Muscle of leg (tissue), 11 donors: ENCODE results near the gene MEX3B. TPM values are rescaled to one million over a fixed set of nuclear protein-coding genes. Genes with fewer than 3 reads are reported as not detected.
"Not testable (repeated sequence)": the region's sequence is repeated elsewhere in the genome, so short reads cannot be mapped to it uniquely, and the experiment has no call there.

ENCODE experiments used
- DNase-seq: peaks from one replicate; pipeline ENCODE4 v3.0.0; 2013
- H3K27ac ChIP-seq: one replicate; pipeline ENCODE4 v1.5.1; 2013; ENCODE audit warnings: mild to moderate bottlenecking, low read length, control low read depth
- H3K27me3 ChIP-seq: one replicate; pipeline ENCODE4 v1.6.1; 2013; ENCODE audit warnings: low read length; ENCODE audit not compliant: control insufficient read depth, insufficient read depth
- H3K36me3 ChIP-seq: one replicate; pipeline ENCODE4 v1.6.1; 2013; ENCODE audit warnings: low read length; ENCODE audit not compliant: control insufficient read depth, insufficient read depth
- H3K4me1 ChIP-seq: one replicate; pipeline ENCODE4 v1.6.1; 2013; ENCODE audit warnings: low read length; ENCODE audit not compliant: control insufficient read depth, insufficient read depth
- H3K4me3 ChIP-seq: one replicate; pipeline ENCODE4 v1.5.1; 2013; ENCODE audit warnings: low read length, control low read depth
- H3K9me3 ChIP-seq: replicated peaks from 2 replicates; pipeline ENCODE4 v1.6.1; 2013; ENCODE audit warnings: low read depth, low read length; ENCODE audit not compliant: control insufficient read depth
- WGBS: methylation state at CpG from one replicate; pipeline ENCODE4 v1.1.5; 2013; ENCODE audit warnings: missing lambda C conversion rate; ENCODE audit not compliant: insufficient coverage; 5-methylcytosine and 5-hydroxymethylcytosine counted together
- polyA plus RNA-seq, 8 donors: library from polyadenylated mRNA; unstranded; fragments of 120-200 nt; gene quantifications; one replicate each; pipeline versions ENCODE4 v1.2.1 to v1.2.3, GENCODE V29; 2013; ENCODE audit warnings: inconsistent platforms in 1 of 8, low replicate concordance in 1 of 8; ENCODE audit not compliant: insufficient read length in 8 of 8, insufficient read depth in 1 of 8
- total RNA-seq: library from RNA; stranded (reverse); fragments of 120-200 nt; gene quantifications from one replicate; pipeline ENCODE4 v1.2.4, GENCODE V29; 2013

MEX3B gene
- total and polyA plus RNA-seq, 9 donors = 7.7 to 29.2 (median 19.0) TPM

GRCh38 chr15:82040862-82041261, 5.0 kb downstream of the MEX3B start:
- H3K4me1 ChIP-seq = peaks cover 20% of the 10 kb centered on the region
- DNase-seq = peak; percentile 24
- 29% methylated on average over 4 of the region's 4 CpGs for WGBS
- no peak overlapping the region for H3K4me3 ChIP-seq
- H3K27me3 ChIP-seq = no peaks in the 10 kb centered on the region
- peaks cover 13% of the 10 kb centered on the region for H3K36me3 ChIP-seq
- no peaks in the 10 kb centered on the region for H3K9me3 ChIP-seq
- peak overlapping the region; percentile 20 for H3K27ac ChIP-seq

GRCh38 chr15:82040390-82040789, 5.4 kb downstream of the MEX3B start:
- no CpG with 5 or more reads among the region's 2 CpGs for WGBS

GRCh38 chr15:82039871-82040270, 5.9 kb downstream of the MEX3B start:
- H3K4me1 ChIP-seq = peaks cover 20% of the 10 kb centered on the region
- no peaks in the 10 kb centered on the region for H3K9me3 ChIP-seq
- 74% methylated on average over 4 of the region's 7 CpGs for WGBS
- no peaks in the 10 kb centered on the region for H3K27me3 ChIP-seq
- no peak for DNase-seq
- peaks cover 13% of the 10 kb centered on the region for H3K36me3 ChIP-seq
- H3K4me3 ChIP-seq = no peak overlapping the region
- no peak overlapping the region for H3K27ac ChIP-seq

More at GRCh38 chr15:82040390-82040789, 5.4 kb downstream of the MEX3B start:
- DNase-seq = peak; percentile 62
- H3K9me3 ChIP-seq = no peaks in the 10 kb centered on the region
- no peak overlapping the region for H3K4me3 ChIP-seq
- peaks cover 20% of the 10 kb centered on the region for H3K4me1 ChIP-seq
- H3K27ac ChIP-seq = no peak overlapping the region
- peaks cover 13% of the 10 kb centered on the region for H3K36me3 ChIP-seq
- H3K27me3 ChIP-seq = no peaks in the 10 kb centered on the region

- no peak for DNase-seq
- no peaks in the 10 kb centered on the region for H3K9me3 ChIP-seq
- H3K4me3 ChIP-seq = no peak overlapping the region
- no CpG with 5 or more reads among the region's 7 CpGs for WGBS
- no peaks in the 10 kb centered on the region for H3K27me3 ChIP-seq
- peaks cover 3% of the 10 kb centered on the region for H3K36me3 ChIP-seq
- peaks cover 7% of the 10 kb centered on the region for H3K4me1 ChIP-seq
- H3K27ac ChIP-seq = no peak overlapping the region
Measured at GRCh38 chr15:82036461-82036860, 9.4 kb downstream of the MEX3B start.

- DNase-seq = no peak
- Histone ChIP-seq H3K36me3 (no peaks in the 10 kb centered on the region), H3K4me1 (no peaks in the 10 kb centered on the region), H3K27me3 (no peaks in the 10 kb centered on the region), H3K9me3 (no peaks in the 10 kb centered on the region), H3K4me3 (no peak overlapping the region), H3K27ac (no peak overlapping the region)
- 80% methylated on average over 1 of the region's 5 CpGs for WGBS
Measured at GRCh38 chr15:82031871-82032270, 13.9 kb downstream of the MEX3B start.

GRCh38 chr15:82030176-82030575, 15.6 kb downstream of the MEX3B start:
- H3K27ac ChIP-seq = no peak overlapping the region
- no peaks in the 10 kb centered on the region for H3K27me3 ChIP-seq
- H3K4me1 ChIP-seq = no peaks in the 10 kb centered on the region
- H3K36me3 ChIP-seq = no peaks in the 10 kb centered on the region
- no peak overlapping the region for H3K4me3 ChIP-seq
- 78% methylated on average over 2 of the region's 2 CpGs for whole genome bisulfite sequencing
- no peak for DNase-seq
- H3K9me3 ChIP-seq = no peaks in the 10 kb centered on the region

- H3K4me3 ChIP-seq, H3K36me3 ChIP-seq, H3K27me3 ChIP-seq, H3K9me3 ChIP-seq, H3K27ac ChIP-seq, DNase-seq, H3K4me1 ChIP-seq: not testable (repeated sequence)
- WGBS = 100% methylated on average over 2 of the region's 5 CpGs
Measured at GRCh38 chr15:82028163-82028562, 17.7 kb downstream of the MEX3B start.

GRCh38 chr15:82021992-82022391, 23.8 kb downstream of the MEX3B start:
- Histone ChIP-seq H3K9me3 (no peaks in the 10 kb centered on the region), H3K27ac (peak overlapping the region; percentile 6), H3K36me3 (no peaks in the 10 kb centered on the region)

GRCh38 chr15:82020625-82021394, 25.0 kb downstream of the MEX3B start:
- Histone ChIP-seq H3K27me3 (no peaks in the 10 kb centered on the region), H3K9me3 (no peaks in the 10 kb centered on the region), H3K4me1 (peaks cover 12% of the 10 kb centered on the region), H3K36me3 (no peaks in the 10 kb centered on the region), H3K4me3 (no peak overlapping the region), H3K27ac (no peak overlapping the region)
- WGBS = no CpG with 5 or more reads among the region's 3 CpGs
- DNase-seq = no peak

More at GRCh38 chr15:82021992-82022391, 23.8 kb downstream of the MEX3B start:
- peak; percentile 93 for DNase-seq
- WGBS = 0% methylated on average over 1 of the region's 1 CpG
- Histone ChIP-seq H3K27me3 (no peaks in the 10 kb centered on the region), H3K4me1 (peaks cover 12% of the 10 kb centered on the region), H3K4me3 (no peak overlapping the region)

GRCh38 chr15:82018201-82018600, 27.6 kb downstream of the MEX3B start:
- no peaks in the 10 kb centered on the region for H3K27me3 ChIP-seq
- H3K4me3 ChIP-seq = no peak overlapping the region
- WGBS = 80% methylated on average over 1 of the region's 4 CpGs
- H3K27ac ChIP-seq = no peak overlapping the region
- no peaks in the 10 kb centered on the region for H3K9me3 ChIP-seq
- DNase-seq = no peak
- no peaks in the 10 kb centered on the region for H3K36me3 ChIP-seq
- peaks cover 15% of the 10 kb centered on the region for H3K4me1 ChIP-seq
